Measurements from ENCODE around the gene CFAP410. TPM values are rescaled to one million over a fixed set of nuclear protein-coding genes. Genes with fewer than 3 reads are reported as not detected.

Gene CFAP410
- polyA plus RNA-seq, 1 of the 3 experiments (the other 2 are of a cell fraction), result 18.0 TPM

GRCh38 chr21:44375281-44375651 is 36.1 kb upstream of the CFAP410 start:
- H3K4me1 ChIP-seq (ENCODE audit: control insufficient read depth in 1 of 2, insufficient read depth in 2 of 2, low read depth in 1 of 2, low read length in 1 of 2), result peaks cover 0 to 2% of the 10 kb centered on the region in 2 experiments; a peak in 1 of 4 replicates
- no peaks in the 10 kb centered on the region for H4K20me1 ChIP-seq (ENCODE audit: insufficient read depth)
- DNase-seq, result no peak
- no peaks in the 10 kb centered on the region for H3K9me3 ChIP-seq
- H3K27me3 ChIP-seq (ENCODE audit: insufficient read depth), result peaks cover 93% of the 10 kb centered on the region
- no peaks in the 10 kb centered on the region for H3F3A ChIP-seq (replicated peaks; ENCODE audit: insufficient read depth)
- H2AFZ ChIP-seq (ENCODE audit: low read depth), result no peak overlapping the region
- no peak overlapping the region for H3K4me2 ChIP-seq
- H3K9ac ChIP-seq, result no peak overlapping the region
- ChIA-PET CTCF (interaction anchor here (2.0 kb wide), 1 partner anchor 12 kb away, joined by 6 read pairs; no protein-coding TSS in a partner anchor), POLR2A (no interaction called here)
- H3K36me3 ChIP-seq (replicated peaks in 1 of 2; ENCODE audit: control insufficient read depth in 1 of 2, insufficient read depth in 2 of 2, low read length in 1 of 2), result no peaks in the 10 kb centered on the region
- TF ChIP-seq TEAD4 (IDR thresholded peaks at IDR 0.05; ENCODE audit: borderline replicate concordance, insufficient read depth) (no peak), IRF3 (IDR thresholded peaks at IDR 0.05; ENCODE audit: low read depth, low read length) (no peak), SMC3 (IDR thresholded peaks at IDR 0.05; ENCODE audit: low read depth, low read length) (no peak), PBX3 (IDR thresholded peaks at IDR 0.05) (no peak)
- 44% methylated on average over 10 of the region's 10 CpGs for WGBS (ENCODE audit: low lambda C conversion rate)
- H3K79me2 ChIP-seq (ENCODE audit: insufficient read depth), result no peaks in the 10 kb centered on the region
- H3K27ac ChIP-seq (ENCODE audit: low read depth in 2 of 2, low read length in 1 of 2), result no peak overlapping the region
- no peak overlapping the region for H3K4me3 ChIP-seq (ENCODE audit: low read depth in 2 of 2, low read length in 1 of 2)
- no peaks in the 10 kb centered on the region for H3K9me2 ChIP-seq

- Histone ChIP-seq H3K79me2 (ENCODE audit: insufficient read depth) (no peaks in the 10 kb centered on the region), H4K20me1 (ENCODE audit: insufficient read depth) (no peaks in the 10 kb centered on the region), H3K9me3 (no peaks in the 10 kb centered on the region), H3K27ac (ENCODE audit: low read depth in 2 of 2, low read length in 1 of 2) (no peak overlapping the region), H3K27me3 (ENCODE audit: insufficient read depth) (peaks cover 92% of the 10 kb centered on the region), H3K36me3 (replicated peaks in 1 of 2; ENCODE audit: control insufficient read depth in 1 of 2, insufficient read depth in 2 of 2, low read length in 1 of 2) (no peaks in the 10 kb centered on the region), H3F3A (replicated peaks; ENCODE audit: insufficient read depth) (no peaks in the 10 kb centered on the region), H3K4me3 (ENCODE audit: low read depth in 2 of 2, low read length in 1 of 2) (no peak overlapping the region), H3K9me2 (no peaks in the 10 kb centered on the region), H3K4me2 (no peak overlapping the region), H3K9ac (no peak overlapping the region), H3K4me1 (ENCODE audit: control insufficient read depth in 1 of 2, insufficient read depth in 2 of 2, low read depth in 1 of 2, low read length in 1 of 2) (peaks cover 0 to 7% of the 10 kb centered on the region in 2 experiments; a peak in 1 of 4 replicates), H2AFZ (ENCODE audit: low read depth) (no peak overlapping the region)
- 58% methylated on average over 21 of the region's 24 CpGs for WGBS (ENCODE audit: low lambda C conversion rate)
- TF ChIP-seq JUND (IDR thresholded peaks at IDR 0.05) (no peak), USF1 (IDR thresholded peaks at IDR 0.05; ENCODE audit: borderline replicate concordance, low read depth) (no peak), USF2 (IDR thresholded peaks at IDR 0.05; ENCODE audit: borderline replicate concordance, low read depth, low read length) (no peak), RCOR1 (IDR thresholded peaks at IDR 0.05; ENCODE audit: low read length) (no peak), CHD2 (IDR thresholded peaks at IDR 0.05; ENCODE audit: low read length, partially characterized antibody) (no peak), CTCF (IDR thresholded peaks at IDR 0.05) (no peak)
- no peak for DNase-seq
- ChIA-PET CTCF (no interaction called here), POLR2A (no interaction called here)
Measured at GRCh38 chr21:44374601-44375280, 35.6 kb upstream of the CFAP410 start.
